Chondrocyte (in vitro differentiated cells): ENCODE data around the gene C11orf21. TPM values are rescaled to one million over a fixed set of nuclear protein-coding genes. Genes with fewer than 3 reads are reported as not detected.

ENCODE experiments used
- DNase-seq: peaks from one replicate; pipeline ENCODE4 v3.0.0; 2021; ENCODE audit warnings: mixed read lengths, low spot score
- H3K27ac Mint-ChIP-seq: one replicate; pipeline ENCODE4 v1.8.0; 2021; ENCODE audit warnings: mild to moderate bottlenecking, moderate library complexity, mixed read lengths; ENCODE audit not compliant: unreplicated experiment
- H3K27me3 Mint-ChIP-seq: 2 replicates; pipeline ENCODE4 v1.8.0; 2021; ENCODE audit warnings: low read depth, mixed read lengths
- H3K36me3 Mint-ChIP-seq: 2 replicates; pipeline ENCODE4 v1.8.0; 2021; ENCODE audit warnings: low read depth, mixed read lengths
- H3K4me1 Mint-ChIP-seq: 2 replicates; pipeline ENCODE4 v1.8.0; 2021; ENCODE audit warnings: low read depth, mild to moderate bottlenecking, mixed read lengths
- H3K4me3 Mint-ChIP-seq: one replicate; pipeline ENCODE4 v1.8.0; 2021; ENCODE audit warnings: mild to moderate bottlenecking, moderate library complexity, mixed read lengths; ENCODE audit not compliant: unreplicated experiment
- H3K9me3 Mint-ChIP-seq: 2 replicates; pipeline ENCODE4 v1.8.0; 2021; ENCODE audit warnings: low read depth, mixed read lengths
- CTCF ChIP-seq: fragments of 200-600 bp; sonication (generic); IDR thresholded peaks from 2 replicates; pipeline ENCODE4 v1.5.0; 2021; ENCODE audit warnings: antibody characterized with exemption, mild to moderate bottlenecking, moderate library complexity
- total RNA-seq: library from RNA; stranded (reverse); gene quantifications from 3 replicates; pipeline ENCODE4 v1.2.1, GENCODE V29; 2021

C11orf21 gene
- total RNA-seq, 1 donor from 2014 or later = not detected

- no peak for TF ChIP-seq CTCF
- H3K9me3 Mint-ChIP-seq = no peaks in the 10 kb centered on the region
- H3K4me1 Mint-ChIP-seq = no peaks in the 10 kb centered on the region
- H3K36me3 Mint-ChIP-seq = no peaks in the 10 kb centered on the region
- H3K4me3 Mint-ChIP-seq = no peak overlapping the region
- no peak overlapping the region for H3K27ac Mint-ChIP-seq
- no peak for DNase-seq
- peaks cover 30% of the 10 kb centered on the region for H3K27me3 Mint-ChIP-seq
Observed at GRCh38 chr11:2264366-2265053, 37.2 kb downstream of the C11orf21 start.

DNA sequence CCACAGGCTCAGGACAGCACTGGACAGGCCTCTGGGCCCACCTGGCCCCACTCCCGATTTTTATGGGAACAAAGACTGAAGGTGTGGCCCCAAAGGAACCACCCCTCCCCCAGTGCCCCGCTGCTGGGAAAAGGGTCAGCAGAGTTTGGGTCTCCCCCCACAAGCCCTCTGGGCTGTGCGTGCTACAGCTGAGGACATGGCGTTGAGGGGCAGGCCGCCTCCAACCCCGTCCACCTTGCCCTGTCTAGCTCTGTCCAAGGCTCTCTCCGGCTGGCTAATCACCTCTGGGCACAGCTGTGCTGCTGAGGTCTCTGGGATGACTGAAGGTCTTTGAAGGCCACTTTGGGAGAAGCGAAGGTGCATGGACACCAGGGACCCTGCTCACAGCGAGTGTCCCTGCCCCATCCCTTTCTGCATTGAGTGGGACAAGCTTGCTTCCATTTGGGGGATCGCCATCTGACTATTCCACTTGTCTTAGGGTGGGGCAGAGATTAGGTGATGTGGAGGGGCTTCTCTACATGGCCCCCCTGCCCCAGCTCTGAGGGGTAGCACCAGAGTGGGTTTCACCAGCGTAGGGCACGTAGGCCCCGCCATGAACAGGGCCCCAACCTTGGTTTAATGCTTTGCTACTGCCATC lies 37.9 kb downstream of the C11orf21 start:
- Mint-ChIP-seq H3K9me3 (no peaks in the 10 kb centered on the region), H3K36me3 (no peaks in the 10 kb centered on the region), H3K4me1 (no peaks in the 10 kb centered on the region), H3K27ac (no peak overlapping the region), H3K4me3 (no peak overlapping the region), H3K27me3 (peaks cover 34% of the 10 kb centered on the region)
- no peak for DNase-seq
- no peak for TF ChIP-seq CTCF

- Mint-ChIP-seq H3K4me3 (no peak overlapping the region), H3K27me3 (peaks cover 32% of the 10 kb centered on the region), H3K9me3 (no peaks in the 10 kb centered on the region), H3K27ac (no peak overlapping the region), H3K4me1 (no peaks in the 10 kb centered on the region), H3K36me3 (no peaks in the 10 kb centered on the region)
- DNase-seq = no peak
- no peak for TF ChIP-seq CTCF
Observed at GRCh38 chr11:2263071-2263565, 38.6 kb downstream of the C11orf21 start.

DNA sequence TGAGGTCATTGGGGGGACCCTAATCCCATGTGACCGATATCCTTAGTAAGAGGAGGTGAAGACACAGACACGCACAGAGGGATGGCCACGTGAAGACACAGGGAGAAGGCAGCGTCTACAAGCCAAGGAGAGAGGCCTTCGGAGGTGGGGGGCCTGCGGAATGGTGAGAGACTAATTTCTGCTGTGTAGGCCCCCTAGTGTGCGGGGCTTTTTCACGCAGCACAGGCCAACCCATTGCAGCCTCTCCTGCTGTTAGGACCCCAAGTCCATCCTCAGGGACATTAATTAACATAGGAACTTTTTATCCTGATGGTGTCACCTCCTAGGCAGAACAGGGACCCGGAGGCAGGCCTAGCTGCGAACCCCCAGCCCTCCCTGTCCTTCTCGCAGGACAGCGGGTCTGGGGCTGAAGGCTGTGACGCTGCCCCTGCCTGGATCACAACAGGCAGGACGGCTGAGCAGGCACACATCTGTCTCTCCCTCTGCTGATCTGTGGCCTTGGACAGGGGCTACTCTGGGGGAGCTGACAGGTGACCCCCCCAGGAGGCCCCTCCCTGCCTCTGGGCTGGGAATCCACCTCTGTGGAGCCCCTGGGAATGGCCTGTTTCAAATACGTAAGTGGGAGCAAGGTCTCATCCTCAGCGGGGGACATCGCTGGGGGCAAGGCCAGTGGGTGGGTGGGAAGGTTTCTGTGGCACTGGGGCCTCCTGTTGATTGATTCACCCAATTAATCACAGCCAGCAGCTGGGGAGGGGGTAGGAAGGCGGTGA lies 39.2 kb downstream of the C11orf21 start:
- H3K4me3 Mint-ChIP-seq = no peak overlapping the region

More for the DNA sequence above, 39.2 kb downstream of the C11orf21 start:
- no peaks in the 10 kb centered on the region for H3K36me3 Mint-ChIP-seq
- H3K9me3 Mint-ChIP-seq = no peaks in the 10 kb centered on the region
- no peaks in the 10 kb centered on the region for H3K4me1 Mint-ChIP-seq
- DNase-seq = no peak
- H3K27me3 Mint-ChIP-seq = peaks cover 27% of the 10 kb centered on the region
- no peak overlapping the region for H3K27ac Mint-ChIP-seq
- no peak for TF ChIP-seq CTCF
